ENCODE measurements around the gene C19orf25.

DNA sequence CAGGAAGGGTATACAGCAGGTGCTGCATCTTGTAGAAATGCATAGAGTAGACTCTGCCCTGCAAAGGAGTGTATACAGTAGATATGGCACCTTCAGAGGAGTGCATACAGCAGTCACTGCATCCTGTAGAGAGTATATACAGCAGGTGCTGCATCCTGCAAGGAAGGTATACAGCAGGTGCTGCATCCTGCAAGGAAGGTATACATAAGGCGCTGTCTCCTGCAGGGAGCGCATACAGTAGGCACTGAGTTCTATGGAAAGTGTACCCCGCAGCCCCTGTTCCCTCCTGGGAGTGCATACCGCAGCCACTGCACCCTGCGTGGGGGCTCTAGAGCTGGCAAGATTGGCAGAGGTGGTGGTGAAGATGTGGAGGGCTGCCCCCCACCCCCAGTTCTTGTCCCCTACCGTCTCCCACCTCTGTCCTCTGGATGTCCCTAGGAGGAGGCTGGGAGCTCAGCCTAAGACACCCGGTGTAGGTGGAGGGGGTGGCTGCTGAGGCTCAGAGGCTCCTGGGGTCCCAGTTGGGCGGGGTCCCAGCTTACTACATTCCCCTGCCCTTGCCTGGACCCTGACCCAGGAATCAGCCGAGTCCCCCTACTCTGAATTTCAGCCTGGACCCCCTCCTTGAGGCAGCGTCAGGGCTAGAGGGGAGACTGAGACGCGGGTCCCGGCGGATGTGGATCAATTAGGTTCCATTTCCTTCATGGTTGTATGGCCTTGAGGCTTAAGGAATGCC is 36.1 kb upstream of the C19orf25 start:
- TF ChIP-seq ZNF501 (CRISPR knock-in tag; IDR thresholded peaks at IDR 0.05) (no peak), ZNF180 (CRISPR knock-in tag; IDR thresholded peaks at IDR 0.05; ENCODE audit: borderline replicate concordance, low read depth) (no peak), RFX5 (IDR thresholded peaks at IDR 0.05; ENCODE audit: low read depth, low read length) (no peak), HBP1 (CRISPR knock-in tag; IDR thresholded peaks at IDR 0.05; ENCODE audit: low read depth) (no peak), FOXP1 (IDR thresholded peaks at IDR 0.05) (no peak), FOXP1 (CRISPR knock-in tag; IDR thresholded peaks at IDR 0.05) (no peak), SIN3A (IDR thresholded peaks at IDR 0.05; ENCODE audit: borderline replicate concordance, low read depth, low read length) (no peak), ZNF24 (IDR thresholded peaks at IDR 0.05) (no peak)
